HepG2 (cell line): ENCODE data around the gene PDE4D. TPM values are rescaled to one million over a fixed set of nuclear protein-coding genes. Genes with fewer than 3 reads are reported as not detected.

ENCODE experiments used
- ATAC-seq: fragments of 200-7000 bp; cut with Tn5 transposase; 3 replicates; pipeline ENCODE4 v1.9.1; 2020; ENCODE audit warnings: mild to moderate bottlenecking, moderate library complexity
- BruUV-seq: library from RNA; stranded (reverse); fragments of 400-500 nt; replicated peaks from 2 replicates; lab custom pipeline; 2021; lab: Mats Ljungman, UMichigan
- CTCF ChIA-PET: fragments of 300-600 bp; formaldehyde crosslinking; extraction: SDS; loops from one replicate; lab custom pipeline; 2021; ENCODE audit warnings: low total read pairs, inconsistent platforms, low intra/inter-chr PET ratio; lab: Yijun Ruan, JAX
- POLR2A ChIA-PET: fragments of 350-600 bp; sonication (Branson Sonifier 250); formaldehyde crosslinking; loops from one replicate; lab custom pipeline; 2020; ENCODE audit warnings: antibody characterized with exemption, inconsistent platforms; lab: Yijun Ruan, JAX
- DNase-seq: peaks from one replicate; pipeline ENCODE4 v3.0.0-alpha.2; 2015; ENCODE audit warnings: low spot score
- FAIRE-seq: peaks from 3 replicates; lab custom pipeline; 2011; peaks lifted over from hg19 to GRCh38; lab: Jason Lieb, UNC
- H2AFZ ChIP-seq: one replicate; pipeline ENCODE4 v1.6.1; 2011; ENCODE audit warnings: low read length, inconsistent platforms
- H3K27ac ChIP-seq: fragments of 300-600 bp; 3 replicates; pipeline ENCODE4 v1.8.0; 2011; ENCODE audit warnings: mixed run types, mild to moderate bottlenecking, mixed read lengths, low read length, inconsistent platforms; ENCODE audit not compliant: insufficient read depth; ENCODE audit errors: extremely low read length
- H3K27me3 ChIP-seq, 2 experiments: fragments of 200-600 bp in 1 of 2; 2 replicates in 1 of 2; 3 replicates in 1 of 2; pipeline versions ENCODE4 v1.6.0 to v1.8.0; 2011; ENCODE audit warnings: low read length in 2 of 2, mild to moderate bottlenecking in 2 of 2, moderate library complexity in 2 of 2, inconsistent platforms in 1 of 2; ENCODE audit not compliant: insufficient read depth in 2 of 2, control insufficient read depth in 1 of 2
- H3K36me3 ChIP-seq, 2 experiments: fragments of 200-600 bp in 1 of 2; replicated peaks in 1 of 2; 2 replicates in 1 of 2; 3 replicates in 1 of 2; pipeline versions ENCODE4 v1.5.1 to v1.8.0; 2011; ENCODE audit warnings: low read length in 2 of 2, inconsistent platforms in 1 of 2; ENCODE audit not compliant: insufficient read depth in 2 of 2, control insufficient read depth in 1 of 2
- H3K4me1 ChIP-seq: 2 replicates; pipeline ENCODE4 v1.5.1; 2012; ENCODE audit warnings: low read length, inconsistent platforms; ENCODE audit not compliant: insufficient read depth
- H3K4me2 ChIP-seq: 2 replicates; pipeline ENCODE4 v1.6.0; 2011; ENCODE audit warnings: low read depth, low read length, inconsistent platforms
- H3K4me3 ChIP-seq, 3 experiments: fragments of 200-600 bp in 1 of 3; sonication (generic), shearing (Covaris generic) in 1 of 3; replicated peaks in 1 of 3; 2 replicates each; pipeline ENCODE4 v1.5.1; 2011 to 2016; ENCODE audit warnings: low read length in 3 of 3, inconsistent platforms in 2 of 3, low read depth in 2 of 3, mild to moderate bottlenecking in 2 of 3, control low read depth in 1 of 3, mixed read lengths in 1 of 3; ENCODE audit not compliant: insufficient read depth in 1 of 3
- H3K79me2 ChIP-seq: one replicate; pipeline ENCODE4 v1.6.1; 2011; ENCODE audit warnings: low read length, inconsistent platforms; ENCODE audit not compliant: insufficient read depth
- H3K9ac ChIP-seq: 2 replicates; pipeline ENCODE4 v1.6.0; 2011; ENCODE audit warnings: mild to moderate bottlenecking, low read depth, low read length, inconsistent platforms; ENCODE audit not compliant: insufficient read depth
- H3K9me3 ChIP-seq: 2 replicates; pipeline ENCODE4 v1.5.1; 2012; ENCODE audit warnings: mild to moderate bottlenecking, low read length
- H4K20me1 ChIP-seq: 2 replicates; pipeline ENCODE4 v1.6.0; 2011; ENCODE audit warnings: inconsistent platforms, mild to moderate bottlenecking, low read length, moderate library complexity; ENCODE audit not compliant: insufficient read depth
- ARID2 ChIP-seq: sonication (generic); formaldehyde crosslinking; IDR thresholded peaks from 2 replicates; pipeline ENCODE4 v1.8.1; 2022; ENCODE audit warnings: mild to moderate bottlenecking, missing genetic modification reagents, borderline replicate concordance
- FOXA1 ChIP-seq, 2 experiments: fragments of 450-650 bp in 1 of 2; sonication (generic) in 1 of 2; formaldehyde crosslinking in 1 of 2; IDR thresholded peaks; 2 replicates each; pipeline versions ENCODE4 v1.4.0 to v1.6.1; 2016 to 2020; ENCODE audit warnings: missing genetic modification reagents in 1 of 2
- FOXO1 ChIP-seq: sonication (generic); formaldehyde crosslinking; IDR thresholded peaks from 2 replicates; pipeline ENCODE4 v1.4.0; 2020; ENCODE audit warnings: missing genetic modification reagents
- MEIS2 ChIP-seq: sonication (generic); formaldehyde crosslinking; IDR thresholded peaks from 2 replicates; pipeline ENCODE4 v1.9.0; 2021; ENCODE audit warnings: mild to moderate bottlenecking, missing genetic modification reagents
- NR2C2 ChIP-seq: sonication (generic); formaldehyde crosslinking; IDR thresholded peaks from 2 replicates; pipeline ENCODE4 v1.4.0; 2020; ENCODE audit warnings: missing genetic modification reagents, mild to moderate bottlenecking, moderate library complexity, borderline replicate concordance
- PAXIP1 ChIP-seq: sonication (generic); formaldehyde crosslinking; conservative IDR thresholded peaks from 2 replicates; pipeline ENCODE4 v1.4.0; 2020; ENCODE audit warnings: mild to moderate bottlenecking, missing genetic modification reagents, moderate library complexity
- PCBP2 ChIP-seq: fragments of 200-400 bp; formaldehyde crosslinking; optimal IDR thresholded peaks from 2 replicates; pipeline ENCODE3; 2018; ENCODE audit warnings: low read length, low read depth; ENCODE audit not compliant: poor library complexity, severe bottlenecking
- PHF21A ChIP-seq: sonication (generic); formaldehyde crosslinking; IDR thresholded peaks from 2 replicates; pipeline ENCODE4 v1.5.0; 2020; ENCODE audit warnings: mild to moderate bottlenecking, missing genetic modification reagents
- POLR2AphosphoS5 ChIP-seq: IDR thresholded peaks from 2 replicates; pipeline ENCODE4 v1.6.1; 2012; ENCODE audit warnings: low read depth, low read length
- PRPF4 ChIP-seq: fragments of 200-400 bp; formaldehyde crosslinking; IDR thresholded peaks from 2 replicates; pipeline ENCODE4 v1.6.1; 2016; ENCODE audit warnings: low read length, low read depth; ENCODE audit not compliant: poor library complexity, severe bottlenecking
- ZFP36L1 ChIP-seq: sonication (generic); formaldehyde crosslinking; IDR thresholded peaks from 2 replicates; pipeline ENCODE4 v1.8.0; 2022; ENCODE audit warnings: mild to moderate bottlenecking, missing genetic modification reagents, moderate library complexity
- ZNF317 ChIP-seq: sonication (generic); formaldehyde crosslinking; IDR thresholded peaks from 2 replicates; pipeline ENCODE4 v1.5.0; 2020; ENCODE audit warnings: mild to moderate bottlenecking, missing genetic modification reagents
- ZNF430 ChIP-seq: sonication (generic); formaldehyde crosslinking; IDR thresholded peaks from 2 replicates; pipeline ENCODE4 v1.9.0; 2021; ENCODE audit warnings: mild to moderate bottlenecking, missing genetic modification reagents
- ZNF510 ChIP-seq: sonication (generic); formaldehyde crosslinking; IDR thresholded peaks from 2 replicates; pipeline ENCODE4 v1.4.0; 2020; ENCODE audit warnings: low read depth, mild to moderate bottlenecking, missing genetic modification reagents
- WGBS: methylation state at CpG from one replicate; pipeline ENCODE4 v1.1.6; 2017; ENCODE audit warnings: low lambda C conversion rate; 5-methylcytosine and 5-hydroxymethylcytosine counted together
- in situ Hi-C: cut with HindIII; loops from 2 replicates; pipeline ENCODE4 v1.10.0; 2017; ENCODE audit warnings: low pct_unique_long_range_greater_than_20kb; ENCODE audit not compliant: extremely low pct_ligation_motif_present
- intact Hi-C: fragments of 100-400 bp; cut with micrococcal nuclease; formaldehyde crosslinking; loops from one replicate; pipeline ENCODE4 v1.10.0; 2022; ENCODE audit not compliant: unreplicated experiment
- polyA plus RNA-seq, 8 experiments: library from polyadenylated mRNA; depleted of rRNA in 3 of 8; stranded (reverse) in 7 of 8; unstranded in 1 of 8; fragments of >200 nt; fragmentation: Illumina TruSeq in 4 of 8; extraction: Trizol in 4 of 8; gene quantifications; 2 replicates each; pipeline versions ENCODE4 v1.2.1 to v1.2.3, GENCODE V29; 2011 to 2016; ENCODE audit warnings: low read depth in 4 of 8, missing spikeins in 1 of 8, mixed read lengths in 1 of 8; ENCODE audit not compliant: insufficient read depth in 1 of 8
- total RNA-seq, 5 experiments: library from RNA; depleted of rRNA; stranded (reverse); fragments of >200 nt; fragmentation: Illumina TruSeq; extraction: Trizol; gene quantifications; 2 replicates each; pipeline ENCODE4 v1.2.3, GENCODE V29; 2016; ENCODE audit warnings: low read depth in 1 of 5
- TF ChIP-seq, protein P1 (sequence below): sonication (generic); formaldehyde crosslinking; IDR thresholded peaks from 2 replicates; pipeline ENCODE4 v1.8.1; 2023; ENCODE audit warnings: mild to moderate bottlenecking, moderate library complexity, missing genetic modification reagents
- TF ChIP-seq, protein P2 (sequence below): sonication (generic); formaldehyde crosslinking; IDR thresholded peaks from 2 replicates; pipeline ENCODE4 v1.4.0; 2020; ENCODE audit warnings: mild to moderate bottlenecking, missing genetic modification reagents
- TF ChIP-seq, protein P3 (sequence below): sonication (generic); formaldehyde crosslinking; IDR thresholded peaks from 2 replicates; pipeline ENCODE4 v1.4.0; 2020; ENCODE audit warnings: missing genetic modification reagents, borderline replicate concordance

Gene PDE4D
- total and polyA plus RNA-seq, 2 of the 13 experiments (the other 11 are each of a cell fraction or from before 2014, with no cell fraction given), result 7.0 to 12.2 TPM

DNA sequence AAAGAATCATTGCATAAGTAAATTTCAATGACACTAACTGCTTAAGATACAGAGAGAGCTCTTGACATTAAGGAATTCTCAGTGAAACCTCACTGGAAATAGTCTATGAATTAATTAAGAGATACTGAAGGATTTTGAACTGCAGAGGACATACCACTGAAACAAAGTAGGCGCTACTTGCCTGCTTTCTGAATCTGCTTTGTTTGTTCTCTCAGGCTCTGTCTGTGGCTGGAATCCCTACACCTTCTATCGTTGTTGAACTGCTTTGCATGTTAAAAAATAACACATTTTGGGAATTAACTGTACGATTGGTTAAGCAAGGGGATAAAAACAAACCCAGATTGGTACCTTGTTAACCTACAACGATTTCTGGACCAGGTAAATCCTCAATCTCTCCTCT, 435.2 kb downstream of the PDE4D start:
- CTCF ChIA-PET, result no interaction called here
- TF ChIP-seq NR2C2 (CRISPR knock-in tag) (no peak), ZNF510 (CRISPR knock-in tag) (no peak), PHF21A (CRISPR knock-in tag) (no peak), PRPF4 (no peak), FOXA1 (IDR thresholded peaks at IDR 0.05) (no peak), FOXA1 (CRISPR knock-in tag; IDR thresholded peaks at IDR 0.05) (no peak), ZFP36L1 (CRISPR knock-in tag) (no peak), FOXO1 (CRISPR knock-in tag) (no peak), POLR2AphosphoS5 (no peak), ARID2 (CRISPR knock-in tag) (no peak), ZNF430 (CRISPR knock-in tag) (no peak), MEIS2 (CRISPR knock-in tag) (no peak), PAXIP1 (CRISPR knock-in tag) (no peak), ZNF317 (CRISPR knock-in tag) (no peak), PCBP2 (no peak)
- TF ChIP-seq, protein P1, sequence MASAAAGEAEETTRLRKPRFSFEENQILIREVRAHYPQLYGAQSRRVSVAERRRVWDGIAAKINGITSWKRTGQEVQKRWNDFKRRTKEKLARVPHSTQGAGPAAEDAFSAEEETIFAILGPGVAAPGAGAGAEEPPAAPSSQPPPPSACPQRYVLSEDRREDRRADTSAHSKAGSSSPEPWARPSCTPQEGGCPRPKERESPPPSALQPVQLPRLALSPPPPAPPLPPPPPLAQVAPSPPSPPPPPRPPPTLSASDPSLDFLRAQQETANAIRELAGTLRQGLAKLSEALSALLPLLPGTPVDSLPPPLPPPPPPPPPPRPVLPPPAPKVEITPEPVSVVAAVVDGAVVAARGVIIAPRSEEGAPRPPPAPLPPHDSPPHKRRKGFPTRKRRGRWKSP (CRISPR knock-in tag), result no peak
- TF ChIP-seq, protein P2, sequence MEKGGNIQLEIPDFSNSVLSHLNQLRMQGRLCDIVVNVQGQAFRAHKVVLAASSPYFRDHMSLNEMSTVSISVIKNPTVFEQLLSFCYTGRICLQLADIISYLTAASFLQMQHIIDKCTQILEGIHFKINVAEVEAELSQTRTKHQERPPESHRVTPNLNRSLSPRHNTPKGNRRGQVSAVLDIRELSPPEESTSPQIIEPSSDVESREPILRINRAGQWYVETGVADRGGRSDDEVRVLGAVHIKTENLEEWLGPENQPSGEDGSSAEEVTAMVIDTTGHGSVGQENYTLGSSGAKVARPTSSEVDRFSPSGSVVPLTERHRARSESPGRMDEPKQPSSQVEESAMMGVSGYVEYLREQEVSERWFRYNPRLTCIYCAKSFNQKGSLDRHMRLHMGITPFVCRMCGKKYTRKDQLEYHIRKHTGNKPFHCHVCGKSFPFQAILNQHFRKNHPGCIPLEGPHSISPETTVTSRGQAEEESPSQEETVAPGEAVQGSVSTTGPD (CRISPR knock-in tag), result no peak
- TF ChIP-seq, protein P3, sequence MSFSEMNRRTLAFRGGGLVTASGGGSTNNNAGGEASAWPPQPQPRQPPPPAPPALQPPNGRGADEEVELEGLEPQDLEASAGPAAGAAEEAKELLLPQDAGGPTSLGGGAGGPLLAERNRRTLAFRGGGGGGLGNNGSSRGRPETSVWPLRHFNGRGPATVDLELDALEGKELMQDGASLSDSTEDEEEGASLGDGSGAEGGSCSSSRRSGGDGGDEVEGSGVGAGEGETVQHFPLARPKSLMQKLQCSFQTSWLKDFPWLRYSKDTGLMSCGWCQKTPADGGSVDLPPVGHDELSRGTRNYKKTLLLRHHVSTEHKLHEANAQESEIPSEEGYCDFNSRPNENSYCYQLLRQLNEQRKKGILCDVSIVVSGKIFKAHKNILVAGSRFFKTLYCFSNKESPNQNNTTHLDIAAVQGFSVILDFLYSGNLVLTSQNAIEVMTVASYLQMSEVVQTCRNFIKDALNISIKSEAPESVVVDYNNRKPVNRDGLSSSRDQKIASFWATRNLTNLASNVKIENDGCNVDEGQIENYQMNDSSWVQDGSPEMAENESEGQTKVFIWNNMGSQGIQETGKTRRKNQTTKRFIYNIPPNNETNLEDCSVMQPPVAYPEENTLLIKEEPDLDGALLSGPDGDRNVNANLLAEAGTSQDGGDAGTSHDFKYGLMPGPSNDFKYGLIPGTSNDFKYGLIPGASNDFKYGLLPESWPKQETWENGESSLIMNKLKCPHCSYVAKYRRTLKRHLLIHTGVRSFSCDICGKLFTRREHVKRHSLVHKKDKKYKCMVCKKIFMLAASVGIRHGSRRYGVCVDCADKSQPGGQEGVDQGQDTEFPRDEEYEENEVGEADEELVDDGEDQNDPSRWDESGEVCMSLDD (CRISPR knock-in tag), result no peak

More for the DNA sequence above, 435.2 kb downstream of the PDE4D start:
- H3K36me3 ChIP-seq, result no peaks in the 10 kb centered on the region
- H3K9me3 ChIP-seq, result no peaks in the 10 kb centered on the region
- H3K27ac ChIP-seq, result no peak overlapping the region
- H4K20me1 ChIP-seq, result no peaks in the 10 kb centered on the region
- no peak overlapping the region for H3K4me2 ChIP-seq
- WGBS, result 44% methylated on average over 4 of the region's 4 CpGs
- in situ Hi-C loops, result no loop called here
- intact Hi-C loops, result no loop called here
- no peak for FAIRE-seq
- no peaks in the 10 kb centered on the region for H3K79me2 ChIP-seq
- ATAC-seq, result no peak
- no peak overlapping the region for H3K4me3 ChIP-seq
- no peak overlapping the region for H3K9ac ChIP-seq
- POLR2A ChIA-PET, result no interaction called here
- no peak for DNase-seq
- BruUV-seq, result no TSS peak
- no peaks in the 10 kb centered on the region for H3K4me1 ChIP-seq
- H2AFZ ChIP-seq, result no peak overlapping the region
- H3K27me3 ChIP-seq, result no peaks in the 10 kb centered on the region
